SHP77 treated with DMSO at 0.1 percent for 48 hours (cell line): ENCODE data around the gene FBXO42.
"Not testable (repeated sequence)": the region's sequence is repeated elsewhere in the genome, so short reads cannot be mapped to it uniquely, and the experiment has no call there.

ENCODE experiments used
- DNase-seq: peaks from one replicate; lab custom pipeline; 2025; lab: John Stamatoyannopoulos, UW

FBXO42 gene

GRCh38 chr1:16243936-16244649, 108.2 kb downstream of the FBXO42 start:
- DNase-seq: peak; percentile 18

- DNase-seq: no peak
Observed at GRCh38 chr1:16243215-16243610, 109.1 kb downstream of the FBXO42 start.

GRCh38 chr1:16242556-16243214, 109.6 kb downstream of the FBXO42 start:
- DNase-seq: no peak

- DNase-seq: no peak
Observed at GRCh38 chr1:16241221-16241708, 111.0 kb downstream of the FBXO42 start.

GRCh38 chr1:16239972-16240491, 112.2 kb downstream of the FBXO42 start:
- no peak for DNase-seq

GRCh38 chr1:16237343-16237830, 114.9 kb downstream of the FBXO42 start:
- DNase-seq: no peak

- peak; percentile 71 for DNase-seq
Observed at GRCh38 chr1:16236511-16237342, 115.6 kb downstream of the FBXO42 start, which contains the start of gene CPLANE2. TSS of gene CPLANE2 (minus strand) at chr1:16237183. CDS start at chr1:16236742, 441 bp downstream.

GRCh38 chr1:16235944-16236510, 116.3 kb downstream of the FBXO42 start:
- DNase-seq: no peak

GRCh38 chr1:16235347-16235746, 116.9 kb downstream of the FBXO42 start:
- DNase-seq: no peak

- no peak for DNase-seq
Observed at GRCh38 chr1:16233431-16233830, 118.8 kb downstream of the FBXO42 start.

- no peak for DNase-seq
Observed at GRCh38 chr1:16232316-16232710, 120.0 kb downstream of the FBXO42 start.

- no peak for DNase-seq
Observed at GRCh38 chr1:16231331-16232315, 120.7 kb downstream of the FBXO42 start.

GRCh38 chr1:16230744-16231143, 121.5 kb downstream of the FBXO42 start:
- DNase-seq: no peak

GRCh38 chr1:16229976-16230740, 122.1 kb downstream of the FBXO42 start:
- DNase-seq: no peak

- DNase-seq: no peak
Observed at GRCh38 chr1:16226490-16227179, 125.6 kb downstream of the FBXO42 start.

GRCh38 chr1:16226129-16226489, 126.2 kb downstream of the FBXO42 start:
- no peak for DNase-seq

- no peak for DNase-seq
Observed at GRCh38 chr1:16224472-16224871, 127.8 kb downstream of the FBXO42 start.

GRCh38 chr1:16222716-16223115, 129.6 kb downstream of the FBXO42 start:
- DNase-seq: not testable (repeated sequence)

- DNase-seq: no peak
Observed at GRCh38 chr1:16221499-16221898, 130.8 kb downstream of the FBXO42 start.
